ENCODE data around the gene KRT6C. TPM values are rescaled to one million over a fixed set of nuclear protein-coding genes. Genes with fewer than 3 reads are reported as not detected.
"Not testable (repeated sequence)": the region's sequence is repeated elsewhere in the genome, so short reads cannot be mapped to it uniquely, and the experiment has no call there.

The KRT6C gene
- total and polyA plus RNA-seq, 5 experiments from 2014 or later = not detected

DNA sequence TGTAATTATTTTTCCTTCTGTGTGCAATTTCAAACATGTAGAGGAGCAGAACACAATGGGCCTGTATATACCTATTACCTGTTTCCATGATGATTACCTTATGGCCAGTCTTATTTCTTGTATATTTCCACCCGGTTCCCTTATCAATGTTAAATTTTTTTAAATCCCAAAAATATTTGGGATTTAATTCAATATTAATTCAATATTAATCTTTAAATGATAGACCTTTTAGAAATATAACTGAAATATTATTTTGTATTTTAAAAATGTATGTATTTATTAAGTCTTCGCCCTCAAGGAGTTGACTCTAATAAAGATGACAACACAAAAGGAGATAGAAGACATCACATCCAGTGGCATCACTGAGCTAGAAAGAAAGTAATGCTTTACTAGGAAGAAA lies 607 bp upstream of the KRT6C start:
- H3K27ac Mint-ChIP-seq = no peak overlapping the region
- peaks cover 0 to 2% (median 0%) of the 10 kb centered on the region in 3 donors for H3K36me3 Mint-ChIP-seq
- DNase-seq (no peak), ATAC-seq (no peak)
- H3K27me3 Mint-ChIP-seq = peaks cover 0 to 12% (median 9%) of the 10 kb centered on the region in 5 donors
- peaks cover 0 to 4% (median 0%) of the 10 kb centered on the region in 9 donors for H3K9me3 Mint-ChIP-seq
- POLR2A ChIA-PET = no interaction called here
- H3K4me3 Mint-ChIP-seq = no peak overlapping the region
- H3K4me1 Mint-ChIP-seq = no peaks in the 10 kb centered on the region

DNA sequence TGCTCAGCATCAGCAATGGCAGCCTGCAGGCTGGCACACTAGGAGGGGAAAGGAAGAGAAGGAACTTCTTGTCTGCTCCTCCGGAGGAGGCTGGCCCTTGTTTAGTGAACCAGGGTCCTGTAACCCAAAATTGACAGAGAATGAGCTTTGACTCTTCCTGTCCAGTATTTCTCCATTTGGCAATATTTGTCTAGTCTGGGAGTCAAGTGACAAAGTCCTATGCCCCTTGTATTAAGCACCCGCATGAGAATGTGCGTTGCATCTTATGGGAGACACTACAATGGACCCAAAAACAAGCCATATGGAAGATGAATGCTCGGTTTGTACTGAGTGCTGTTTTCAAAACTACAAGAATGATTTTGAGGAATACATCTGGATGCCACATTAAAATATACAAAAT lies 3.8 kb downstream of the KRT6C start:
- POLR2A ChIA-PET = no interaction called here
- Mint-ChIP-seq H3K27ac (no peak overlapping the region), H3K27me3 (peaks cover 4 to 26% (median 15%) of the 10 kb centered on the region in 5 donors), H3K4me3 (no peak overlapping the region), H3K4me1 (no peaks in the 10 kb centered on the region), H3K36me3 (no peaks in the 10 kb centered on the region), H3K9me3 (no peaks in the 10 kb centered on the region)
- ATAC-seq (no peak), DNase-seq (no peak)

- no peak overlapping the region for H3K27ac Mint-ChIP-seq
- POLR2A ChIA-PET = no interaction called here
- no peak for ATAC-seq
- H3K4me3 Mint-ChIP-seq = no peak overlapping the region
- no peak for DNase-seq
- no peaks in the 10 kb centered on the region for H3K9me3 Mint-ChIP-seq
- peaks cover 10 to 42% (median 15%) of the 10 kb centered on the region in 5 donors for H3K27me3 Mint-ChIP-seq
- H3K4me1 Mint-ChIP-seq = no peaks in the 10 kb centered on the region
- no peaks in the 10 kb centered on the region for H3K36me3 Mint-ChIP-seq
Measured at GRCh38 chr12:52464897-52465296, 8.7 kb downstream of the KRT6C start.

DNA sequence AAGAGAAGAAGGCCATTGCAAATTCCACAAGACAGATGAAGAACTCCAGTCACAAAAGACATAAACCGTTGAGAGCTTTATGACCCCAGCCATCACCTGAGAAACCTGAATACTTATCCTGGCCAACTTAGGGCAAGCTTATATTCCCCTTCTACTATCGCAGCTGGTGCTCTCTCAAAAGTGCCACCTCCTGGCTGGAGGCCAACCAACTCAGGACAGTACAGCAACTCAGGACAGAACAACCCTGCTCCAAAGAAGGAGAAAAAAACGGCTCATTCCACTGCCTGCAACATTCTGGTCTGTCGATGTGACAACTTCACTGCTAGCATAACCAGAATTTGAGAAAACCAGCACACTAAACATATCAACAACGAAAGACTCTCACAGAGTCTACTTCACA lies 11.9 kb downstream of the KRT6C start:
- H3K9me3 Mint-ChIP-seq = no peaks in the 10 kb centered on the region
- H3K27ac Mint-ChIP-seq = no peak overlapping the region
- peaks cover 7 to 26% (median 9%) of the 10 kb centered on the region in 5 donors for H3K27me3 Mint-ChIP-seq
- POLR2A ChIA-PET = no interaction called here
- no peaks in the 10 kb centered on the region for H3K4me1 Mint-ChIP-seq
- ATAC-seq = no peak
- no peak overlapping the region for H3K4me3 Mint-ChIP-seq
- no peak for DNase-seq
- H3K36me3 Mint-ChIP-seq = no peaks in the 10 kb centered on the region

DNA sequence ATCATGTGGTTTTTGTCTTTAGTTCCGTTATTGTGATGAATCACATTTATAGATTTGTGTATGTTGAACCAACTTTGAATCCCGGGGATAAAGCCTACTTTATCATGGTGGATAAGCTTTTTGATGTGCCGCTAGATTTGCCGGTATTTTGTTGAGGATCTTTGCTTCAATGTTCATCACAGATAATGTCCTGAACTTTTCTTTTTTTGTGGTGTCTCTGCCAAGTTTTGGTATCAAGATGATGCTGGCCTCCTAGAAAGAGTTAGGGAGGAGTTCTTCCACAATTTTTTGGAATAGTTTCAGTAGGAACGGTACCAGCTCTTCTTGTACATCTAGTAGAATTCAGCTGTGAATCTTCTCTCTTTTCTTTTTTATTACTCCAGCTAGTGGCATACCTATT lies 14.7 kb downstream of the KRT6C start:
- H3K27me3 Mint-ChIP-seq = peaks cover 7 to 24% (median 9%) of the 10 kb centered on the region in 5 donors
- no peak overlapping the region for H3K27ac Mint-ChIP-seq
- no peak for ATAC-seq

GRCh38 chr12:52455821-52456220 lies 17.8 kb downstream of the KRT6C start:
- ATAC-seq (no peak), DNase-seq (no peak)
- Mint-ChIP-seq H3K36me3 (no peaks in the 10 kb centered on the region), H3K27ac (no peak overlapping the region), H3K9me3 (no peaks in the 10 kb centered on the region), H3K4me1 (peaks cover 2 to 9% (median 6%) of the 10 kb centered on the region in 4 donors), H3K27me3 (peaks cover 3 to 13% (median 7%) of the 10 kb centered on the region in 5 donors), H3K4me3 (no peak overlapping the region)
- POLR2A ChIA-PET = no interaction called here

More for the DNA sequence above, 14.7 kb downstream of the KRT6C start:
- Mint-ChIP-seq H3K4me3 (no peak overlapping the region), H3K9me3 (no peaks in the 10 kb centered on the region), H3K4me1 (peaks cover 2 to 9% (median 6%) of the 10 kb centered on the region in 4 donors), H3K36me3 (no peaks in the 10 kb centered on the region)
- no peak for DNase-seq
- POLR2A ChIA-PET = no interaction called here

GRCh38 chr12:52454411-52455201 lies 19.0 kb downstream of the KRT6C start:
- H3K27ac Mint-ChIP-seq = peak overlapping the region in 1 of 10 donors; percentile 3
- H3K4me1 Mint-ChIP-seq = peaks cover 2 to 9% (median 6%) of the 10 kb centered on the region in 4 donors
- peaks cover 3 to 12% (median 9%) of the 10 kb centered on the region in 5 donors for H3K27me3 Mint-ChIP-seq
- no peak overlapping the region for H3K4me3 Mint-ChIP-seq
- POLR2A ChIA-PET = no interaction called here
- no peak for ATAC-seq
- H3K36me3 Mint-ChIP-seq = no peaks in the 10 kb centered on the region
- H3K9me3 Mint-ChIP-seq = no peaks in the 10 kb centered on the region
- no peak for DNase-seq

- POLR2A ChIA-PET = no interaction called here
- no peak within 1 kb of the TSS for H3K27ac Mint-ChIP-seq
Measured at GRCh38 chr12:52452101-52452500, 21.5 kb downstream of the KRT6C start, which contains the start of gene KRT6B. Gene KRT6B (minus strand): TSS chr12:52452146. CDS start chr12:52452078, 68 bp downstream.

GRCh38 chr12:52448228-52448627 lies 25.4 kb downstream of the KRT6C start:
- ATAC-seq = no peak
- DNase-seq = no peak
- POLR2A ChIA-PET = no interaction called here
- Mint-ChIP-seq H3K36me3 (no peaks in the 10 kb centered on the region), H3K27ac (no peak overlapping the region), H3K4me3 (no peak overlapping the region), H3K4me1 (peaks cover 0 to 6% (median 2%) of the 10 kb centered on the region in 4 donors), H3K27me3 (peaks cover 4 to 21% (median 17%) of the 10 kb centered on the region in 5 donors), H3K9me3 (no peaks in the 10 kb centered on the region)

More at GRCh38 chr12:52452101-52452500, 21.5 kb downstream of the KRT6C start, which contains the start of gene KRT6B:
- no peak for ATAC-seq
- no peak for DNase-seq
- H3K9me3 Mint-ChIP-seq = no peaks in the 10 kb centered on the region
- peaks cover 2 to 9% (median 7%) of the 10 kb centered on the region in 4 donors for H3K4me1 Mint-ChIP-seq
- no peak within 1 kb of the TSS for H3K4me3 Mint-ChIP-seq
- peaks cover 0 to 18% (median 5%) of the 10 kb centered on the region in 5 donors for H3K27me3 Mint-ChIP-seq
- no peaks in the 10 kb centered on the region for H3K36me3 Mint-ChIP-seq

GRCh38 chr12:52447196-52447595 lies 26.4 kb downstream of the KRT6C start:
- POLR2A ChIA-PET = not testable (repeated sequence)

GRCh38 chr12:52446367-52447045 lies 27.1 kb downstream of the KRT6C start:
- Mint-ChIP-seq H3K27me3 (peaks cover 11 to 35% (median 29%) of the 10 kb centered on the region in 5 donors), H3K4me1 (peaks cover 0 to 6% (median 2%) of the 10 kb centered on the region in 4 donors), H3K4me3 (no peak overlapping the region), H3K9me3 (no peaks in the 10 kb centered on the region), H3K36me3 (no peaks in the 10 kb centered on the region), H3K27ac (no peak overlapping the region)
- ATAC-seq (no peak), DNase-seq (no peak)
- POLR2A ChIA-PET = no interaction called here

More at GRCh38 chr12:52447196-52447595, 26.4 kb downstream of the KRT6C start:
- H3K27me3 Mint-ChIP-seq = peaks cover 9 to 28% (median 23%) of the 10 kb centered on the region in 5 donors
- H3K36me3 Mint-ChIP-seq, DNase-seq, H3K4me1 Mint-ChIP-seq, H3K27ac Mint-ChIP-seq, H3K9me3 Mint-ChIP-seq, ATAC-seq, H3K4me3 Mint-ChIP-seq: not testable (repeated sequence)

DNA sequence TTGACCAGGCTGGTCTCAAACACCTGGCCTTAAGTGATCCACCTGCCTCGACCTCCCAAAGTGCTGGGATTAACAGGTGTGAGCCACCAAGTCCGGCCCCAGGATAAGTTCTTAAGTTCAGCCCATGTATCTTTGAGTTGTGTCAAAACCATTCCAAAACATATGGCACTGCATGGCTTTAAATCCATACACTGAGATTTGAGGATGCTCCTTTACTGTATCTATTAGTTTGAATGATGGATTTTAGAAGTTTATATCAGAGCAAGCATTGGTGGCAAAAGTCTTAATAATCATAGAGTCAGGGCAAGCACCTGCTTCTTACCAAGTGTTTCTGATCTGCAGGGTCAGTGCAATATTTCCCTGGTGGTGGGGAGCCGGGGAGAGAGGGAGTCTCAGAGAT lies 27.7 kb downstream of the KRT6C start:
- POLR2A ChIA-PET = no interaction called here
- no peaks in the 10 kb centered on the region for H3K36me3 Mint-ChIP-seq
- ATAC-seq = no peak
- no peaks in the 10 kb centered on the region for H3K9me3 Mint-ChIP-seq
- H3K4me1 Mint-ChIP-seq = peaks cover 0 to 6% (median 2%) of the 10 kb centered on the region in 4 donors
- no peak overlapping the region for H3K4me3 Mint-ChIP-seq
- DNase-seq = no peak
- H3K27me3 Mint-ChIP-seq = peaks cover 11 to 41% (median 31%) of the 10 kb centered on the region in 5 donors
- H3K27ac Mint-ChIP-seq = no peak overlapping the region
